H1 (cell line): ENCODE measurements around the gene NPHP3. TPM values are rescaled to one million over a fixed set of nuclear protein-coding genes. Genes with fewer than 3 reads are reported as not detected.
A peak's percentile ranks its signal among the peaks of the same experiment; 100 is the strongest.

ENCODE experiments used
- CHD7 ChIP-seq: fragments of 300-600 bp; sonication (generic); IDR thresholded peaks from 2 replicates; pipeline ENCODE4 v1.7.1; 2012; ENCODE audit warnings: low read length, moderate library complexity, mild to moderate bottlenecking, inconsistent platforms; ENCODE audit not compliant: insufficient replicate concordance
- EZH2 ChIP-seq: fragments of 200-600 bp; sonication (generic); IDR thresholded peaks from 2 replicates; pipeline ENCODE4 v1.7.1; 2012; ENCODE audit warnings: low read depth, mild to moderate bottlenecking, moderate library complexity, low read length, inconsistent platforms; ENCODE audit not compliant: severe bottlenecking
- FOSL1 ChIP-seq: IDR thresholded peaks from 2 replicates; pipeline ENCODE4 v1.6.1; 2011; ENCODE audit warnings: mild to moderate bottlenecking, low read depth, low read length, moderate library complexity; ENCODE audit not compliant: insufficient read depth
- GTF2F1 ChIP-seq: IDR thresholded peaks from 2 replicates; pipeline ENCODE4 v1.6.1; 2012; ENCODE audit warnings: low read depth, low read length, improper control_type of control experiment, borderline replicate concordance
- PHF8 ChIP-seq: fragments of 200-600 bp; sonication (generic); conservative IDR thresholded peaks from 2 replicates; pipeline ENCODE4 v1.7.1; 2012; ENCODE audit warnings: low read depth, mild to moderate bottlenecking, inconsistent platforms, low read length, moderate library complexity
- POLR2A ChIP-seq, 2 experiments: IDR thresholded peaks; 1 replicate in 1 of 2; 2 replicates in 1 of 2; pipeline ENCODE4 v1.6.1; 2011; ENCODE audit warnings: low read depth in 2 of 2, low read length in 2 of 2, mild to moderate bottlenecking in 2 of 2; ENCODE audit errors: control extremely low read depth in 1 of 2
- SAP30 ChIP-seq: fragments of 300-600 bp; sonication (generic); IDR thresholded peaks from 2 replicates; pipeline ENCODE4 v1.7.1; 2012; ENCODE audit warnings: low read length, moderate library complexity, mild to moderate bottlenecking, inconsistent platforms; ENCODE audit not compliant: insufficient read depth, insufficient replicate concordance
- SIN3A ChIP-seq, 2 experiments: IDR thresholded peaks in 1 of 2; conservative IDR thresholded peaks in 1 of 2; 2 replicates each; pipeline ENCODE4 v1.6.1; 2011 to 2012; ENCODE audit warnings: low read length in 2 of 2, improper control_type of control experiment in 1 of 2, low read depth in 1 of 2, mild to moderate bottlenecking in 1 of 2
- SIX5 ChIP-seq: IDR thresholded peaks from 2 replicates; pipeline ENCODE4 v1.6.1; 2011; ENCODE audit warnings: mild to moderate bottlenecking, low read depth, low read length
- SP4 ChIP-seq: IDR thresholded peaks from 2 replicates; pipeline ENCODE4 v1.6.1; 2012; ENCODE audit warnings: low read length, inconsistent platforms
- polyA plus RNA-seq, 7 experiments: library from polyadenylated mRNA; depleted of rRNA in 3 of 7; stranded (reverse) in 5 of 7; unstranded in 2 of 7; fragments of >200 nt in 5 of 7; fragments of 200-250 nt in 2 of 7; gene quantifications; 1 replicate in 5 of 7; 2 replicates in 1 of 7; 4 replicates in 1 of 7; pipeline versions ENCODE4 v1.2.1 to v1.2.3, GENCODE V29; 2011 to 2013; ENCODE audit warnings: missing spikeins in 2 of 7, mixed read lengths in 2 of 7
- total RNA-seq: library from RNA; stranded (reverse); fragmentation: NEBNext Ultra II Directional; extraction: Animal tissue kit (Norgen Biotek cat#: 25700); gene quantifications from 2 replicates; pipeline ENCODE4 v1.2.1, GENCODE V29; 2021

Gene NPHP3
- total and polyA plus RNA-seq, 2 of the 8 experiments (the other 6 are each of a cell fraction or from before 2014, with no cell fraction given) = 6.8 to 14.8 TPM

GRCh38 chr3:132660052-132660810 is 62.0 kb downstream of the NPHP3 start, which contains the start of gene UBA5 (continued):
- TF ChIP-seq CHD7 (no peak), FOSL1 (no peak), POLR2A (IDR thresholded peaks at IDR 0.05; ENCODE audit: control extremely low read depth in 1 of 2, low read depth in 2 of 2, low read length in 2 of 2) (peak in 1 of 2 experiments; percentile 69; a peak in 2 of 3 replicates), SP4 (0 out of 2 replicates have a peak, but pooled peaks have one; percentile 46), SIX5 (no peak), PHF8 (peak; percentile 85), GTF2F1 (no peak), SIN3A (conservative IDR thresholded peaks at IDR 0.05 in 1 of 2, IDR thresholded peaks at IDR 0.05 in 1 of 2; ENCODE audit: low read depth in 1 of 2, low read length in 2 of 2) (no peak; a peak in 1 of 4 replicates), SAP30 (no peak), EZH2 (no peak)
